ENCODE data around the gene HOXB5.

- no peak for TF ChIP-seq CTCF (IDR thresholded peaks at IDR 0.05; ENCODE audit: low read length)
- TF ChIP-seq EZH2 (IDR thresholded peaks at IDR 0.05; ENCODE audit: borderline replicate concordance, low read length) = no peak
Measured at GRCh38 chr17:48608494-48608834, 14.9 kb upstream of the HOXB5 start.
